Muscle layer of duodenum (tissue), 2 donors: ENCODE data around the gene ADCY1.

ENCODE experiments used
- H3K27ac ChIP-seq: one replicate; pipeline ENCODE4 v1.7.0; 2013; ENCODE audit warnings: mild to moderate bottlenecking, low read length
- H3K27me3 ChIP-seq: one replicate; pipeline ENCODE4 v1.7.0; 2013; ENCODE audit warnings: low read depth, mild to moderate bottlenecking, control low read depth, low read length
- H3K36me3 ChIP-seq, 2 donors: one replicate each; pipeline ENCODE4 v1.7.0; 2013; ENCODE audit warnings: low read length in 2 of 2, control low read depth in 1 of 2, mild to moderate bottlenecking in 1 of 2; ENCODE audit not compliant: insufficient read depth in 2 of 2, control insufficient read depth in 1 of 2
- H3K4me1 ChIP-seq, 2 donors: one replicate each; pipeline ENCODE4 v1.7.0; 2013; ENCODE audit warnings: low read length in 2 of 2, mild to moderate bottlenecking in 2 of 2, control low read depth in 1 of 2, moderate library complexity in 1 of 2; ENCODE audit not compliant: insufficient read depth in 2 of 2, control insufficient read depth in 1 of 2
- H3K4me3 ChIP-seq, 2 donors: one replicate each; pipeline ENCODE4 v1.7.0; 2013; ENCODE audit warnings: low read length in 2 of 2, low read depth in 1 of 2, mild to moderate bottlenecking in 1 of 2
- H3K9me3 ChIP-seq, 2 donors: one replicate each; pipeline ENCODE4 v1.7.0; 2013; ENCODE audit warnings: low read length in 2 of 2, control low read depth in 1 of 2, mild to moderate bottlenecking in 1 of 2; ENCODE audit not compliant: control insufficient read depth in 1 of 2
- donor health status: healthy.

ADCY1 gene

DNA sequence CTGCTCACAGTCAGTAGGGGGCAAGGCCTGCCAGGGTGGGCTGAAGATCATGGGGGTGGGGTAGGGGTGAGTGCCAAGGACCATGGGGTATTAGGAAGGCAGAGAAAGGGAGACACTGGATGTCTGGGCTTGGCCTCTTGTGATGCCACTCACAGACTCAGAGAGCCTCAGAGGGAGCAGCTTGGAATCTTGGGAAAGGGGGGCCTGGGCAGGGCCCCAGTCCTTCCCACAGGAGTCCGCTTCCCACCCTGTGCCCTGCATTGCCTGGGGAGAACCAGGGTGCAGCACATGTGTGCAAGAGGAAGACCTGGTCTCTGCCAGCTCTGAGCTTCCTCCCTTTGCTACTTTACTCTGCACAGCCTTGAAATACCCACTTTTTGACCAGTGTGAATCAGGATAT lies 4.3 kb downstream of the ADCY1 start:
- no peak overlapping the region for H3K27ac ChIP-seq
- peaks cover 0 to 17% of the 10 kb centered on the region in 2 donors for H3K4me1 ChIP-seq
- H3K9me3 ChIP-seq: no peaks in the 10 kb centered on the region
- no peak overlapping the region for H3K4me3 ChIP-seq
- H3K27me3 ChIP-seq: peaks cover 13% of the 10 kb centered on the region
- H3K36me3 ChIP-seq: no peaks in the 10 kb centered on the region

- H3K27ac ChIP-seq: no peak overlapping the region
- H3K27me3 ChIP-seq: peaks cover 13% of the 10 kb centered on the region
- H3K36me3 ChIP-seq: no peaks in the 10 kb centered on the region
Observed at GRCh38 chr7:45579391-45579801, 5.2 kb downstream of the ADCY1 start.

GRCh38 chr7:45580053-45580872 lies 6.1 kb downstream of the ADCY1 start:
- H3K9me3 ChIP-seq: no peaks in the 10 kb centered on the region
- H3K4me1 ChIP-seq: peaks cover 0 to 3% of the 10 kb centered on the region in 2 donors
- H3K36me3 ChIP-seq: no peaks in the 10 kb centered on the region
- H3K4me3 ChIP-seq: no peak overlapping the region
- H3K27ac ChIP-seq: no peak overlapping the region
- H3K27me3 ChIP-seq: peaks cover 10% of the 10 kb centered on the region

More at GRCh38 chr7:45579391-45579801, 5.2 kb downstream of the ADCY1 start:
- peaks cover 0 to 11% of the 10 kb centered on the region in 2 donors for H3K4me1 ChIP-seq
- H3K4me3 ChIP-seq: no peak overlapping the region
- no peaks in the 10 kb centered on the region for H3K9me3 ChIP-seq

DNA sequence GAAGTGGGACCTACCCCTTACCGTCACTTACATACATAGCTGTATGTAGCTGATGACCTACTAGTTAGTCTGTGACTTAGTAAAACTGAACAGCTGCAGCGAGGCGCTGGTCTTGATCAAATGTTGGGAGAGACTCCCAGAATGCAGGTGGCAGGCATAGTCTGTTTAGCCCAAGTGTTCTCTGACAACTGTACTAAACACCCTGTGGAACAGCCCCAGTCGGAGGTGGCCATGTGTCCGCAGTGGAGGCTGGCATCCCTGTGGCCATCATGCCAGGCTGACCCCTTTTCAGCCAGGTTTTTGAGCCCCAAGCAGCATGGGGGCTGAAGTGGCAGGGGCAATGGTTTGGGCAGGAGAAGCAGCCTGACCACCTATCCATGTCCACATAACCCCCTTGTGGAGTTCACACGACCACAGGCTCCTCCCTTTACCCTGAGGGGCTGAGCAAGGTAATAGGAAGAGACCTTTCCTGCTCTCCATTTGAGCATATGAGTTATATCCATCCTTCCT lies 7.2 kb downstream of the ADCY1 start:
- no peaks in the 10 kb centered on the region for H3K4me1 ChIP-seq
- no peaks in the 10 kb centered on the region for H3K36me3 ChIP-seq
- H3K4me3 ChIP-seq: no peak overlapping the region
- H3K27ac ChIP-seq: no peak overlapping the region
- peaks cover 2% of the 10 kb centered on the region for H3K27me3 ChIP-seq
- H3K9me3 ChIP-seq: no peaks in the 10 kb centered on the region

DNA sequence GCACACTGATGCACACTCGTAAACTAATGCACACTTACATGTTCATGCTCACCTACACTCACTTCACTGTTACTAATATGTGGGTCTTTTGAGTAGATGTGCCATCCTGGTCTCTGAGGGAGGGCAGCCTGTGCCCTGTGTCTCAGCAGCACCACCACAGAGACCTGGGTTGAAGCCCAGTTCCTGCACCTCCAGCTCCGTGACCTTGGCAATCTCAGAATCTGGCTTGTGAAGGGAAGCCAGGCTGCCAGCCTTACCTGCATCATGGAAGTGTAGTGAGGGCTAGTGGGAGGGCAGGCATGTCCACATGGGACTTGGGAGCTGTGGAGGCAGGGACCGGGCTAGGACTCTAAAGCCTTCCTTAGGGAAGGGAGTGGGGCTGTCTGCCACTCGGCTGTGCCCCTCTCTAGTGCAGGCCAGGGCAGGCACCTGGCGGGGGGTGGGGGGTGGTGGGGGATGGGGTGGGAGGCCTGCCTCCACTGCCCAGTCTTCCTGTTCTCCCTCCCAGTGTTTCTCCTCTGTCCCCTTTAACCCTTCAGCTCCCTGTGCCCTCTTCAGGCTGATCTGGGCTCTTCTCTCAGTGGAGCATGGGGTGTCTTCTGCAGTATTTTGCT lies 8.1 kb downstream of the ADCY1 start:
- no peaks in the 10 kb centered on the region for H3K36me3 ChIP-seq
- H3K27me3 ChIP-seq: no peaks in the 10 kb centered on the region
- H3K4me3 ChIP-seq: no peak overlapping the region
- H3K27ac ChIP-seq: no peak overlapping the region
- H3K9me3 ChIP-seq: no peaks in the 10 kb centered on the region
- H3K4me1 ChIP-seq: no peaks in the 10 kb centered on the region

- H3K27ac ChIP-seq: no peak overlapping the region
Observed at GRCh38 chr7:45582868-45583277, 8.7 kb downstream of the ADCY1 start.

DNA sequence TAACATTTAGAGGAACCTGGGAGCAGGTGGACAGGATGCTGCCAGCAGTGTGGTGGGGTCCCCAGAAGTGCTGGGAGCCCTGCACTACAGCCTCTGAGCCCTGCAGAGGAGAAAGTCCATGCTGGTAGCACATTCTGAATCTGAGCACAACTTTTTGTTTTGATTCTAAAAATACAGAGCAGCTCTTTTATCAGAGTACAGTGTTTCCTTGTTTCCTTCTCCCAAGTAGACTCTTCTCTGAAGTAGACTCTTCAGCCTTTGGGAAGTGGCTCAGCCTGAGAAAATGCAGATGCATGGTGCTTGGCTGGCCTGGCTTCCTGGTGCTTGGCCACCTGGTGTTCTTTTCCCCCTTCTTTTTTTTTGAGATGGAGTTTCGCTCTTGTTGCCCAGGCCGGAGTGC lies 9.1 kb downstream of the ADCY1 start:
- H3K4me1 ChIP-seq: no peaks in the 10 kb centered on the region
- H3K27ac ChIP-seq: no peak overlapping the region
- no peaks in the 10 kb centered on the region for H3K9me3 ChIP-seq
- no peak overlapping the region for H3K4me3 ChIP-seq
- H3K36me3 ChIP-seq: no peaks in the 10 kb centered on the region
- no peaks in the 10 kb centered on the region for H3K27me3 ChIP-seq

More at GRCh38 chr7:45582868-45583277, 8.7 kb downstream of the ADCY1 start:
- Histone ChIP-seq H3K4me3 (no peak overlapping the region), H3K9me3 (no peaks in the 10 kb centered on the region), H3K27me3 (no peaks in the 10 kb centered on the region), H3K4me1 (no peaks in the 10 kb centered on the region), H3K36me3 (no peaks in the 10 kb centered on the region)

- Histone ChIP-seq H3K4me3 (no peak overlapping the region), H3K27me3 (no peaks in the 10 kb centered on the region), H3K27ac (no peak overlapping the region), H3K36me3 (no peaks in the 10 kb centered on the region), H3K9me3 (no peaks in the 10 kb centered on the region), H3K4me1 (no peaks in the 10 kb centered on the region)
Observed at GRCh38 chr7:45584261-45585210, 10.4 kb downstream of the ADCY1 start.

GRCh38 chr7:45585628-45586027 lies 11.5 kb downstream of the ADCY1 start:
- H3K4me1 ChIP-seq: no peaks in the 10 kb centered on the region
- H3K36me3 ChIP-seq: no peaks in the 10 kb centered on the region
- H3K27me3 ChIP-seq: no peaks in the 10 kb centered on the region
- H3K9me3 ChIP-seq: no peaks in the 10 kb centered on the region
- no peak overlapping the region for H3K4me3 ChIP-seq
- H3K27ac ChIP-seq: no peak overlapping the region

DNA sequence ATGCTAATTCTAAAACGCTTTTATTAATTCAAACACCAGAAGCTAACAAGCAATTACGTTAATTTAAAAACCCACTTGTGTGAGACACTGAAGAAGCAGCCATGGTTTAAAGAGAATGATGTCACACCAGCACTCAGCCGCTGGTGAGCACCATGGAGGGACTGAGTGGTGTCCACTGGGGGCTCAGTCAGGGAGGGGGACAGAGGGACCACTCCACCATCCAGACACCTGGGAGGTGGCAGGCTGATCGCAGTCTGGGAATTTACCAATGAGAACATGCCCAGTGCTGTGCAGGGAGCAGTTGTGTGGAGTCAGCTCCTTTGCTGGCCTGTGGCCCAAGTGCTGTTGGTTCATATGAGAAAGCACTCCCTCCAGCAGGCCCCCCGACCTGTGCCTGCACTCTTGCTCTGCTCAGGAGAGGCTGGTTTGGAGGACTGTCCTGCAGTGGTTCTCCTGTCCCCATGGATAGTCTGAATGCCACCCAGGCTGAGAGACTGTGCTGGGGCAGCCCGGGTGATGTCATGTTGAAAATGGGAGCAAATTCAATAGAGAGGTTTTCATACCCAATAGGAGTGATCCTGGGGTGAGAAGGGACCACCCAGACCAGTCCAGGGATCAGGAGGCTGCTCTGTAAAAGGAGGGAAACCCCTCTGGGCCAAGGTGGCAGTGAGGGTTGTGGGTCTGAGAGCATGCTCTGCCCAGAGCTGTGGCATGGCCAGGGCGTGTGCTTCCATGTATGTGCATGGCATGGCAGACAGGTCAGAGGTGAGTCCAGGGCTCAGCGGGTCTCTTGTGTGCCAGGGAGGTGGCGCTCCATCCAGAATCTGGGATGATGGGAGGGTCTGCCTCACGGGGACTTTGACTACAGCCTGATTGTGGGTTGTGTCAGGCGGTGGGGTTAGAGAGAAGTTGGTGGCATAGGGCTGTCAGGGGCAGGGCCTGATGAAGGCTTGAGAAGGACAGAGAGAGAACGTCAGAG lies 12.7 kb downstream of the ADCY1 start:
- Histone ChIP-seq H3K4me3 (no peak overlapping the region), H3K4me1 (no peaks in the 10 kb centered on the region), H3K27ac (no peak overlapping the region), H3K27me3 (no peaks in the 10 kb centered on the region), H3K9me3 (no peaks in the 10 kb centered on the region), H3K36me3 (no peaks in the 10 kb centered on the region)
